HG03108 (cell line): Measurements from ENCODE around the gene LRRC59.
"Not testable (repeated sequence)": the region's sequence is repeated elsewhere in the genome, so short reads cannot be mapped to it uniquely, and the experiment has no call there.

ENCODE experiments used
- ATAC-seq: cut with Tn5 transposase; IDR thresholded peaks from one replicate; pipeline ENCODE4 v1.9.1; 2021; ENCODE audit warnings: moderate library complexity; ENCODE audit not compliant: unreplicated experiment

Gene LRRC59

DNA sequence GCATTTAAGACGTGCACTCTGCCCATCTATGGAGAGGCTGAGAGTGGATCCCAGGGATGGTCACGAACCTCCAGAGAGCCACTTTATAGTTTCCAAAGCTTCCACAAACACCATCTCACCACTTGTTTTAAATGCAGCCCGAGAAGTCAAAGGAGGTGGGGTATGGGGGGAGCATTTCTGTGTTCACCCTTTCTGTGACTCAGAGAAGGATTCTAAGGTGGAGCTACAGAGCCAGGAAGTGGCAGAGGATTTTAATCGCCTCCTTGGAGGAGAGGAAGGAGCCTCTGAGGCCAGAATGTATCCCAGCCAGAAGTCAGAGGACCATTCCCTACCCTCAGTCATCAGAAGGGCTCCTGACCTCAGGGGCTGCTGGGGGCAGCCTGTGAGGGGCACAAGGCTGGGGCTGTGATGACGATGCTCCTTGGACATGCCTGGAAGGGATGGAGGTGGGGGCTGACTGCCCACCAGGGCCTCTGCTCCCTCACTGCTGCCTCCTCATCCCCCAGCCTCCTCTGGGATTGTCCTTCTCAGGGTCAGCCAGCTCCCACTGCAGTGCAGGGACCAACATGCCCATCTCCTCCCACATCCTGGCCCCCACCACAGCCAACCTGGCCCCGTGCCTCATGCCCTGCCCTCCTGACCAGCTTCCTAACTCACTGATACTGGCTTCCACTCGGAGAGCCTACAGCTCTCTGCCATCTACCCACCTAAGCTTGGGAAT is 48.6 kb downstream of the LRRC59 start:
- ATAC-seq = no peak

DNA sequence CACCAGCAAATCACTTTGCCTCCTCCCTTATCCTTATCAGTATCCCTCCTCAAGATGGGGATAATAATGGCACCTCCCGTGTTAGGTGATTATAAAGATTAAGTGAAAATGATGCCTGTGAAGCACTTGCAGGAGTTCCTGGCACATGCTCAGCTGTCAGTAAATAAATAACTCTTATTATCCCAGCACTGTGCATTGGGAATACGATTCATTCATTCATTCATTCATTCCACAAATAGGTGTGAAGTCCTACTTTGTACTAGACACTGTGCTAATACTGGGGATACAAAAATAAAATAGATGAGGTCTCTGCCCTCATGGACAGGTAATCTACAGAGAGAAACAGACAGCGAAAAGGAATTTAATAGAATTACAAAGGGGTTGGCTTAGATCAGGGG is 49.4 kb downstream of the LRRC59 start:
- ATAC-seq = no peak

DNA sequence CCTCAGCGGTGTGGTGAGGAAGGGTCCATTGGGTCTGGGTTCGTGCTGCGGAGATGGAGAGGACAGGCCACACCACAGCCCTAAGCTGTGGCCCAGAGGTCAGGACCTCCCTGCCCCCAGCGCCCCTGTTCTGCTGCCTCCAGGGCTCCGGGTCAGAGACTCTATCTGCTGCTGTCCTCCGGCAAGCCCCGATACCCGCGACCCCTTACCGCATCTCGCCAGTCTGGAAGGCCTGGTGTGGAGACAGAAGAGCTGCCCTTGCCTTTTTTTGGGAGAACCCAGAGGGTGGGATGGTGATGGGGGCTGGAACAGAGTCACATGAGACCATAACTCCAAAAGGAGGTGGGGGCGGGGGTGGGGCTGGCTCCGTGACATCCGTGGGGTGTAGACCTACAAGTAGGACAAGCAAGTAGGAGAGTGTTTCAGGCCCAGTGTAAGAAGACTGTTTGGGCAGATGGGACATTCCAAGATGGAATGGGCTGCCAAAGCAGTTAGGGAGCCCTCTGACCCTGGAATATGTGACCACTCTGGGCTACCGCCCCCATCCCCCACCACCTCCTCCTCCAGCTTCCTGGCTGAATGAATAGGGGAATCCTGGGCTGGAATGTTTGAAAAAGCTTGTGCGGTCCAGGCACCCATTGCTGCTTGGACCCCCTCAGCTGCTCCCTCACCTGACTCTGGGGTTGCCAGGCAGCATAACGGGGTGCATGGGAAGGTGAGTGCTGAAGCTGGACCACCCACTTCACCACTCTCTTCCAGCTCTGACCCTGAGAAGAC is 50.0 kb downstream of the LRRC59 start:
- no peak for ATAC-seq

DNA sequence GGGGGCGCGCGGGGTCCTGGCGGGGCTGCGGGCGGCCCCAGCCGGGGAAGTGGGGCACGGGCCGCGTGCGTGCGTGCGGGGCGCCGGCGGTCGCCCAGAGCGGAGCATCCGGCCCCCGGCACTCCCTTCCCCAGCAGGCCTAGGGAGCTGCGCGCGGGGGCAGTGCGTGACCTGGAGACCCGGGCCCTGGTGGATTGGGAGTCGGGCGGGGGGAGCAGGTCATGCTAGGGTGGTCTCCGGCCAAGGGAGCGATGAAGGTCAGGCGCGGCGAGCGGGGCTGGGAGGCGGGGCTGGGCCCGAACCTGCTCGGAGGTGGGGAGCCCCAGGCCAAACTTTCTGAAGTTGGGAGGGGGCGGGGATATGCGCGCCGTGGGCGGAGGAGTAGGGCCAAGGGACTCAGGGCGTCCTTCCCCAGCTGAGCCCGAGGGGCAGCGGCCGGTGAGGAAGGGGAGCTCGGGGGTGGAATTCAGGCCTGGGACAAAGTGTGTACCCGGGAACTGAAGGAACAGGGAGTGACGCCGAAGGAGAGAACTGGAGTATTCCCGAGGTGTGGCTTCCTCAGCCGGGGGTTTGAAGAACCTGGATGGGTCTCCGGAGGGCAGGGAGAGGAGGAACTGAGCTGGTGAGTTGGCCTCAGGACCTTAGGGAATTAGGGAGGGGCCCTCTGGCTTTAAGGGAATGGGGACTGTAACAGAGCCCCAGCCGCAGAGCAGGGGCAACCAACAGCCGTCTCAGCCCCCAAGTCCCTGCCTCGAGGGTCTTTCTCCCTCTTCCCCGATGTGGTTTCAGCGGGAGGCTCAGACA is 50.8 kb downstream of the LRRC59 start:
- ATAC-seq = peak; percentile 36

DNA sequence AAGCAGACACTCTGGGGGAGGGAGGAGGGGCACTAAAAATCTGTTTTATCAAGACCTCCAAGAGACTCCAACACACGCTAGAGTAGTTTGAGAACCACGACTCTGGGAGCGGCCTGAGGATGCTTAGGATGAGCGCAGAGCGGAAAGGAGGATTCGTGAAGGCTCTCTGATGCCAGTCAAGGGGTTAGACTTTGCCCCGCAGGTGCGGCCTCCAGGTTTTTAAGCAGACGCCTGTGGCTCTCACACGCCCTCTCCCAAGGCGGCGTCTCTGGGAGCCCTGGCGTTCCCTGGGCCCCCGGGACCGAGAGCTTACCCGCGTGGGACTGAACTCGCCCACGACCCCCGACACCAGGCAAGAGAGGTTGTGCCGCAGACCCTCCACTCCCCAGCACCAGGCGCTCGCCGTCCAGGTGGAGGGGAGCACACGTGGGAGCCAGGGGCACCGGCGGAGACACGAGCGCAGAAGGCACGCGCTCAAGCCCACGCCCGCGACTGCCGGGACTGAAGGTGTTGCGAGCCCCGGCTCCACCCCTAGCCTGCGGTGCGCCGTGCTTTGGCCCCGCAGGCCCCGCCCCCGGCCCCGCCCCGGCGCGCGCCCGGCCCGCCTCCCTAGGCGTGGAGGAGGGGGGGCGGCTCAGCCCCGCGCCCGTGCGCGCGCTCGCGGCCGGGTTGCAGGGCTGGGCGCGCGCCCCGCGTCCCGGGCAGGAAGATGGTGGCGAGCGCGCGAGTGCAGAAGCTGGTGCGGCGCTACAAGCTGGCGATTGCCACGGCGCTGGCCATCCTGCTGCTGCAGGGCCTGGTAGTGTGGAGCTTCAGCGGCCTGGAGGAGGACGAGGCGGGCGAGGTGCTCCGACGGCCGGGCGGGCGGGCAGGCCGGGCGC is 51.7 kb downstream of the LRRC59 start, which contains the start of gene XYLT2:
Gene XYLT2, plus strand, starts transcription at position 695 of the 881 bp plus-strand sequence. Its CDS starts 15 bp downstream, at position 710.
- ATAC-seq = peak; percentile 76

DNA sequence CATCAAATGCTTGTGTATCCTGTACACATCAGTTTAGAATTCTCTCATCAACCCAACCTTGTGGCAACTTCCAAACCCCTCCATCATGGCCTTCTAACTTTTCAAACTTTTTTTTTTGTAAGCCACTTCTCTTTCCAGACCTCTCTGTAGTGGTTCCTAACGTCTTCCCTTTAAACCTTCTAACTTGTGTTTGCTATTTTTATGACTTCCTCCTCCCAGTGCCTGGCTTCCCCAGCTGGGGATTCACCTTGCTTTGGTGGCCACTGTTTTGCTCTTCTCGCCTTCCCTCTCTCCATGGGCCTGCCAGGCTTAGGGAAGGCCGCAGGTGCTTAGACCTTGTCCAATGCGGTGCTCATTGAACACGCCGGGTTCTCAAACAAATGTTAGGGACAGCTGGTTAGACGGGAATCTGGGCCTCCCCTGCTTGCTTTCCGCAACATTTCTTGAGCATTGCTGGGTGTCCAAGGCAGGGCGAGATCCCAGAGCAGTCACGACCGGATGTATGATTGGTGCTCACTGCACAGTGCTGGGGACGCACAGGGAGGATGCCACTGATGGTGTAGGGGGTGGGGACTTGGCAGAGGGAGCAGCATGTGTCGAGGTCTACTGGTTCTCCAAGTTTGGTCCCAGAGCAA is 52.5 kb downstream of the LRRC59 start:
- no peak for ATAC-seq

DNA sequence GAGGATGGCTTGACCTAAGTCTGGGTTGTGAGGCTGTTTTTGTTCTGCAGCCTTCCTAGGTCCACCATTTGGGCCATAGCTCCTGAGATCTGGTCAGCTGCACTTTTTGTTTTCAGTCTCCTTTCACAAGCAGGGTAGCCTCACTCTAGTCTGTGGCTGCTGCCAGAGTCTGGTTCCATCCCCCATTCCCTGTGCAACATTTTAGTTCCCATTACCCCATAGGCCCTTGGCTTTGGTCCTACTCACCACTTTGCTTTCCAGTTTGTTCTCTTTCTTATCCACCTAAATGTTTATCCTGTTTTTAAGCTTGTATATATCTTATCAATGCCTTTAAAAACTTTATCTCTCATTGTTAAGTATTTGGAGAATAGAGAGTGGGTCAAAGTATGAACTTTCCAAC is 57.9 kb downstream of the LRRC59 start:
- no peak for ATAC-seq

DNA sequence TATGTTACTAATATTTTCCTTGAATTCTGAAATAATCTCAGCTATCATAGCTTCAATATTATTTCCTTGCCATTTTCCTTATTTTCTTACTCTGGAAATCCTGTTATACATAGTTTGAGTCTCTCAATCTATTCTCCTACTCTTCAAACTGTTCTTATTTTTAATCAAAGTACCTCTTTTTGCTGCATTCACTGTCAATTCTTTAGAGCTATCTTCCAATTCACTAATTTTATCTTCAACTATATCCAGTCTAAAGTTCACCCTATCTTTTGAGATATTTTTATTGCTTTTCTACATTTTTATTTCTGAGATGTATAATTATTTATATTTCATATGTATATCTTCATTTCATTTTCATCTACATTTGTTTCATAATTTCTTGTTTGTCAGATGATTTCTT is 58.7 kb downstream of the LRRC59 start:
- ATAC-seq = no peak

DNA sequence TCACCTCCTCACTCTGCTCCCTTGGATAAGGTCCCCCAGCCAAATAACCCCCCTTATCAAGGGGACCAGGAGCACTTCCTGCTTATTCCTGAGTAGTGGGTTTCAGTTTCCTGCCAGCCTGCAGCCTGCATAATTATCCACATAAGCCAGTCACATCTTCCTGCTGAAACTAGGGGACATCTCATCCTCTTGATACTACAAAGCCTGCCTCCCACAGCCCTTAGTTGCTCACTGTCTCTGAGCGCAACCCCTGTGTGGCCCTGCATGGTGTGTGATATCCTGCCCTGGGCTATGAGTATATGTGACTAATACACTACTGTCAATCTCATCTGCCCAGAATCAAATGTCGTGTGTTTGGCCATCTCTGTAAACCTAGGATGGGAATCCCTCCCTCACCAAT is 59.4 kb downstream of the LRRC59 start:
- no peak for ATAC-seq

DNA sequence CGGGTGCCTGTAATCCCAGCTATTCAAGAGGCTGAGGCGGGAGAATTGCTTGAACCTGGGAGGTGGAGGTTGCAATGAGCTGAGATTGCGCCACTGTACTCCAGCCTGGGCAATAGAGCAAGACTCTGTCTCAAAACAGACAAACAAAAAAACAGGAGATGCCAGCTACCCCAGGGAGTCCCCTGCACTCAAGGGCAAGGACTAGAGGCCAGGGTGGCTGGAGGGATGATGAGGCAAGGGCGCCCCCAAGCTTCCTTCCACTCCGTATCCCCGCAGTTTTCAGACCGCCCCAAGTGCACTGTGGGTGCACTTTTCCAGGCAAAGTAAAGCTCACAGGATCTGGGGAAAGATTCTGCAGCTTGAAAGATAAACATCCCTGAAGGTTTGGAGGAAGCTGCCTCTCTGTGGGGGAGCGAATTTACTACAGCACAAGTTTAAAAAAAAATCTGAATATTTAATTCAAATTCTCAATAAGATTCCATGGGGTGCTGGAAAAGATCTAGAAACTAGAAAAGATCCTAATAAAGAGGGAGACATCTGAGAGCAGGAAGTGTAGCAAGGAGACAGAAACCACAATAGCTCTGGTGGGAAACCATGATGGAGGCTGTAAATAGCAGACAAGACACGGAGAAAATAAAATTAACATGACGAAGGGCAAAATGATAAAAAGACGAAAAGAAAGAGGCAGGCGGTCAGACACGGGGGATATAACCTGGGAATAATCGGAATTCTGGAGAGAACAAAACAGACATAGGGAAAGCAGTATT is 63.8 kb downstream of the LRRC59 start:
- ATAC-seq = not testable (repeated sequence)

DNA sequence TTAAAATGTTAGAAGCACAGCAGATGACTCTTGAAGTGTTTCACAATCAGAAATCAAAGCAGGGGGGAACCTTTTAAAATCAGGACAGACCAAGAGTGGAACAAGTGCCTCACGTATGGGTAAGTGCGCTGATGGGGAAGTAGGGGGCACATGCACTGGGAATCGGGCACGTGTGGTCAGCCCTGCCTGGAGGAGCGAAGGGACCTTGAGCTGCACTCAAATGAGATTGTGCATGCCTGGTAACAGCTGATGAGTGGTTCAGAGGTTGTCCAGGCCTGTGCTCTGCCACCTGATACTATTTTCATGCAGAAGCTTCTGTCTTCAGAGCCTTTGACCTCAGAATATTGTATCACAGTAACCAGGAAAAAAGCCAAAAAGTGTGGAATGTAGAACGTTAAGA is 65.1 kb downstream of the LRRC59 start:
- ATAC-seq = no peak
